ENCODE measurements around the gene PKN1.

DNA sequence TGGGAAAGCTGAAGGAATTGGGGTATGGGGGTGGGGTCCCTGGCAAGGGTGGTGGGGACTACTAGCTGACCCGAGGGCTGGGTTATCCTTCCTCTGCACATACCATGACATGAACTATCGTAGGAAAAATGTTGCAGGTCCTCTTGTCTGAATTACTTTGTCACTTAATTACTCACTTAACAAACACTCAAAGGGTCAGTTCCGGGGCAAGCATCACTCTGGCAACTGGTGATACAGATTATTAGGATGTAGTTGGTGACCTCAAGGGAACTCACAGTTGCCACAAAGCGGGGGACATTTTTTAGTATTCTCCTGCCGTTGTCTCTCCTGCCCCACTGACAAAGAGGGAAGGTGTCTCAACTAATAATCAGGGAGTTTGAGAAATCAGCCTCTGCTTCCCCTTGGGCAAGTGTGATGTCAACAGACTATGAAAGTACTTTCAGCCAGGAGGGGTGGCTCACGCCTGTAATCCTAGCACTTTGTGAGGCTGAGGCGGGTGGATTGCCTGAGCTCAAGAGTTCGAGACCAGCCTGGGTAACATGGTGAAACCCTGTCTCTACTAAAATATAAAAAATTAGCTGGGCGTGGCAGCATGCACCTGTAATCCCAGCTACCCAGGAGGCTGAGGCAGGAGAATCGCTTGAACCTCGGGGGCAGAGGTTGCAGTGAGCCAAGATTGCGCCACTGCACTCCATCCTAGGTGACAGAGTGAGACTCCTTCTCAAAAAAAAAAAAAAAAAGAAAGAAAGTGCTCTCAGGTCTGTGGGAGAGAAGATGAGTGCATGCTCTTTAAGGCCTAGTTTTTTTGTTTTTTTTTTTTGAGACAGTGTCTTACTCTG, 74.8 kb downstream of the PKN1 start:
- TF ChIP-seq, protein P1, sequence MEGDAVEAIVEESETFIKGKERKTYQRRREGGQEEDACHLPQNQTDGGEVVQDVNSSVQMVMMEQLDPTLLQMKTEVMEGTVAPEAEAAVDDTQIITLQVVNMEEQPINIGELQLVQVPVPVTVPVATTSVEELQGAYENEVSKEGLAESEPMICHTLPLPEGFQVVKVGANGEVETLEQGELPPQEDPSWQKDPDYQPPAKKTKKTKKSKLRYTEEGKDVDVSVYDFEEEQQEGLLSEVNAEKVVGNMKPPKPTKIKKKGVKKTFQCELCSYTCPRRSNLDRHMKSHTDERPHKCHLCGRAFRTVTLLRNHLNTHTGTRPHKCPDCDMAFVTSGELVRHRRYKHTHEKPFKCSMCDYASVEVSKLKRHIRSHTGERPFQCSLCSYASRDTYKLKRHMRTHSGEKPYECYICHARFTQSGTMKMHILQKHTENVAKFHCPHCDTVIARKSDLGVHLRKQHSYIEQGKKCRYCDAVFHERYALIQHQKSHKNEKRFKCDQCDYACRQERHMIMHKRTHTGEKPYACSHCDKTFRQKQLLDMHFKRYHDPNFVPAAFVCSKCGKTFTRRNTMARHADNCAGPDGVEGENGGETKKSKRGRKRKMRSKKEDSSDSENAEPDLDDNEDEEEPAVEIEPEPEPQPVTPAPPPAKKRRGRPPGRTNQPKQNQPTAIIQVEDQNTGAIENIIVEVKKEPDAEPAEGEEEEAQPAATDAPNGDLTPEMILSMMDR (IDR thresholded peaks at IDR 0.05; ENCODE audit: low read depth, low read length): no peak
- TF ChIP-seq EZH2phosphoT487 (IDR thresholded peaks at IDR 0.05; ENCODE audit: low read depth): no peak
